WTC11 (cell line): Measurements from ENCODE around the gene TCEANC2. TPM values are rescaled to one million over a fixed set of nuclear protein-coding genes. Genes with fewer than 3 reads are reported as not detected.

ENCODE experiments used
- ATAC-seq: fragments of 200-7000 bp; cut with Tn5 transposase; 2 replicates; pipeline ENCODE4 v1.10.0; 2021; ENCODE audit warnings: mild to moderate bottlenecking, moderate library complexity
- CTCF ChIA-PET: fragments of 300-600 bp; sonication (Branson Sonifier 250); formaldehyde crosslinking; loops from one replicate; lab custom pipeline; 2021; ENCODE audit warnings: antibody characterized with exemption; lab: Charles Lee
- POLR2A ChIA-PET: fragments of 350-600 bp; sonication (Branson Sonifier 250); formaldehyde crosslinking; loops from one replicate; lab custom pipeline; 2021; ENCODE audit warnings: antibody characterized with exemption; lab: Charles Lee
- DNase-seq: peaks from one replicate; pipeline ENCODE4 v3.0.0; 2021; ENCODE audit warnings: low spot score
- H3K27ac Mint-ChIP-seq: 2 replicates; pipeline ENCODE4 v1.8.0; 2021; ENCODE audit warnings: mixed read lengths
- H3K27me3 Mint-ChIP-seq: 2 replicates; pipeline ENCODE4 v1.8.0; 2021; ENCODE audit warnings: low read depth, mild to moderate bottlenecking, moderate library complexity, mixed read lengths
- H3K36me3 Mint-ChIP-seq: 2 replicates; pipeline ENCODE4 v1.8.0; 2021; ENCODE audit warnings: mixed read lengths
- H3K4me1 Mint-ChIP-seq: 2 replicates; pipeline ENCODE4 v1.8.0; 2022; ENCODE audit warnings: mixed read lengths
- H3K4me3 Mint-ChIP-seq: 2 replicates; pipeline ENCODE4 v1.8.0; 2021; ENCODE audit warnings: mild to moderate bottlenecking, moderate library complexity, mixed read lengths
- H3K9me3 Mint-ChIP-seq: 2 replicates; pipeline ENCODE4 v1.8.0; 2021; ENCODE audit warnings: mixed read lengths
- ARID4B ChIP-seq: sonication (generic); formaldehyde crosslinking; IDR thresholded peaks from 2 replicates; pipeline ENCODE4 v1.8.0; 2023; ENCODE audit warnings: missing genetic modification reagents, mild to moderate bottlenecking, borderline replicate concordance
- ATF1 ChIP-seq: sonication (generic); formaldehyde crosslinking; IDR thresholded peaks from 2 replicates; pipeline ENCODE4 v1.8.1; 2023; ENCODE audit warnings: mild to moderate bottlenecking, moderate library complexity, missing genetic modification reagents
- ATF6 ChIP-seq: sonication (generic); formaldehyde crosslinking; IDR thresholded peaks from 2 replicates; pipeline ENCODE4 v1.8.1; 2023; ENCODE audit warnings: mild to moderate bottlenecking, missing genetic modification reagents
- ELF4 ChIP-seq: sonication (generic); formaldehyde crosslinking; IDR thresholded peaks from 2 replicates; pipeline ENCODE4 v1.8.1; 2022; ENCODE audit warnings: low read depth, mild to moderate bottlenecking, moderate library complexity, missing genetic modification reagents
- ESRRA ChIP-seq: sonication (generic); formaldehyde crosslinking; IDR thresholded peaks from 2 replicates; pipeline ENCODE4 v1.8.1; 2022; ENCODE audit warnings: mild to moderate bottlenecking, missing genetic modification reagents, borderline replicate concordance
- FOXJ3 ChIP-seq: sonication (generic); formaldehyde crosslinking; IDR thresholded peaks from 2 replicates; pipeline ENCODE4 v1.9.0; 2021; ENCODE audit warnings: missing genetic modification reagents, mild to moderate bottlenecking, borderline replicate concordance
- GRHL2 ChIP-seq: fragments of 250-450 bp; sonication (Bioruptor Pico); IDR thresholded peaks from 2 replicates; pipeline ENCODE4 v1.8.0; 2022; ENCODE audit warnings: mild to moderate bottlenecking, moderate library complexity; ENCODE audit not compliant: insufficient replicate concordance, severe bottlenecking
- JUN ChIP-seq: sonication (generic); formaldehyde crosslinking; IDR thresholded peaks from 2 replicates; pipeline ENCODE4 v1.8.0; 2023; ENCODE audit warnings: mild to moderate bottlenecking, missing genetic modification reagents
- NR3C1 ChIP-seq: sonication (generic); formaldehyde crosslinking; conservative IDR thresholded peaks from 2 replicates; pipeline ENCODE4 v1.8.1; 2023; ENCODE audit warnings: low read depth, mild to moderate bottlenecking, missing genetic modification reagents
- SMAD3 ChIP-seq: sonication (generic); formaldehyde crosslinking; IDR thresholded peaks from 2 replicates; pipeline ENCODE4 v1.8.0; 2022; ENCODE audit warnings: missing genetic modification reagents, mild to moderate bottlenecking, borderline replicate concordance
- TEAD4 ChIP-seq: sonication (generic); formaldehyde crosslinking; IDR thresholded peaks from 2 replicates; pipeline ENCODE4 v1.8.0; 2022; ENCODE audit warnings: mild to moderate bottlenecking, missing genetic modification reagents
- USF2 ChIP-seq: sonication (generic); formaldehyde crosslinking; IDR thresholded peaks from 2 replicates; pipeline ENCODE4 v1.8.1; 2023; ENCODE audit warnings: mild to moderate bottlenecking, missing genetic modification reagents, moderate library complexity
- ZNF219 ChIP-seq: sonication (generic); formaldehyde crosslinking; IDR thresholded peaks from 2 replicates; pipeline ENCODE4 v1.8.0; 2023; ENCODE audit warnings: missing genetic modification reagents, mild to moderate bottlenecking, borderline replicate concordance
- ZNF281 ChIP-seq: sonication (generic); formaldehyde crosslinking; IDR thresholded peaks from 2 replicates; pipeline ENCODE4 v1.8.0; 2023; ENCODE audit warnings: mild to moderate bottlenecking, missing genetic modification reagents
- total RNA-seq: library from RNA; stranded (reverse); gene quantifications from 3 replicates; pipeline ENCODE4 v1.2.3, GENCODE V29; 2021
- TF ChIP-seq, protein P1 (sequence below): fragments of 200-600 bp; IDR thresholded peaks from 2 replicates; pipeline ENCODE4 v1.8.0; 2022; ENCODE audit warnings: antibody characterized with exemption
- TF ChIP-seq, protein P2 (sequence below): fragments of 250-450 bp; sonication (Bioruptor Pico); IDR thresholded peaks from 2 replicates; pipeline ENCODE4 v2.1.2; 2022; ENCODE audit warnings: mild to moderate bottlenecking, moderate library complexity
- TF ChIP-seq, protein P3 (sequence below): sonication (generic); formaldehyde crosslinking; IDR thresholded peaks from 2 replicates; pipeline ENCODE4 v1.8.1; 2023; ENCODE audit warnings: mild to moderate bottlenecking, moderate library complexity, missing genetic modification reagents

The TCEANC2 gene
- total RNA-seq, 1 experiment from 2014 or later: 6.3 TPM

GRCh38 chr1:54105736-54106269 is 52.4 kb downstream of the TCEANC2 start (continued):
- TF ChIP-seq ARID4B (CRISPR knock-in tag): no peak
- no peak for TF ChIP-seq USF2 (CRISPR knock-in tag)
- TF ChIP-seq ELF4: no peak
- no peak for TF ChIP-seq ATF1 (CRISPR knock-in tag)
- no peak for TF ChIP-seq GRHL2
- no peak for TF ChIP-seq TEAD4 (CRISPR knock-in tag)

- CTCF ChIA-PET: no interaction called here
- POLR2A ChIA-PET: no interaction called here
- no peak for ATAC-seq
- H3K4me1 Mint-ChIP-seq: 0 out of 2 replicates have a peak, but pooled peaks cover 2% of the 10 kb centered on the region
- H3K27me3 Mint-ChIP-seq: no peaks in the 10 kb centered on the region
- H3K36me3 Mint-ChIP-seq: no peaks in the 10 kb centered on the region
- no peak overlapping the region for H3K4me3 Mint-ChIP-seq
- DNase-seq: no peak
- no peaks in the 10 kb centered on the region for H3K9me3 Mint-ChIP-seq
- H3K27ac Mint-ChIP-seq: no peak overlapping the region
- TF ChIP-seq ZNF281: no peak
- TF ChIP-seq, protein P1, sequence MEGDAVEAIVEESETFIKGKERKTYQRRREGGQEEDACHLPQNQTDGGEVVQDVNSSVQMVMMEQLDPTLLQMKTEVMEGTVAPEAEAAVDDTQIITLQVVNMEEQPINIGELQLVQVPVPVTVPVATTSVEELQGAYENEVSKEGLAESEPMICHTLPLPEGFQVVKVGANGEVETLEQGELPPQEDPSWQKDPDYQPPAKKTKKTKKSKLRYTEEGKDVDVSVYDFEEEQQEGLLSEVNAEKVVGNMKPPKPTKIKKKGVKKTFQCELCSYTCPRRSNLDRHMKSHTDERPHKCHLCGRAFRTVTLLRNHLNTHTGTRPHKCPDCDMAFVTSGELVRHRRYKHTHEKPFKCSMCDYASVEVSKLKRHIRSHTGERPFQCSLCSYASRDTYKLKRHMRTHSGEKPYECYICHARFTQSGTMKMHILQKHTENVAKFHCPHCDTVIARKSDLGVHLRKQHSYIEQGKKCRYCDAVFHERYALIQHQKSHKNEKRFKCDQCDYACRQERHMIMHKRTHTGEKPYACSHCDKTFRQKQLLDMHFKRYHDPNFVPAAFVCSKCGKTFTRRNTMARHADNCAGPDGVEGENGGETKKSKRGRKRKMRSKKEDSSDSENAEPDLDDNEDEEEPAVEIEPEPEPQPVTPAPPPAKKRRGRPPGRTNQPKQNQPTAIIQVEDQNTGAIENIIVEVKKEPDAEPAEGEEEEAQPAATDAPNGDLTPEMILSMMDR: no peak
- no peak for TF ChIP-seq ATF6 (CRISPR knock-in tag)
- no peak for TF ChIP-seq ZNF219 (CRISPR knock-in tag)
- TF ChIP-seq, protein P2, sequence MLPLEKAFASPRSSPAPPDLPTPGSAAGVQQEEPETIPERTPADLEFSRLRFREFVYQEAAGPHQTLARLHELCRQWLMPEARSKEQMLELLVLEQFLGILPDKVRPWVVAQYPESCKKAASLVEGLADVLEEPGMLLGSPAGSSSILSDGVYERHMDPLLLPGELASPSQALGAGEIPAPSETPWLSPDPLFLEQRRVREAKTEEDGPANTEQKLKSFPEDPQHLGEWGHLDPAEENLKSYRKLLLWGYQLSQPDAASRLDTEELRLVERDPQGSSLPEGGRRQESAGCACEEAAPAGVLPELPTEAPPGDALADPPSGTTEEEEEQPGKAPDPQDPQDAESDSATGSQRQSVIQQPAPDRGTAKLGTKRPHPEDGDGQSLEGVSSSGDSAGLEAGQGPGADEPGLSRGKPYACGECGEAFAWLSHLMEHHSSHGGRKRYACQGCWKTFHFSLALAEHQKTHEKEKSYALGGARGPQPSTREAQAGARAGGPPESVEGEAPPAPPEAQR (CRISPR knock-in tag): no peak
- TF ChIP-seq, protein P3, sequence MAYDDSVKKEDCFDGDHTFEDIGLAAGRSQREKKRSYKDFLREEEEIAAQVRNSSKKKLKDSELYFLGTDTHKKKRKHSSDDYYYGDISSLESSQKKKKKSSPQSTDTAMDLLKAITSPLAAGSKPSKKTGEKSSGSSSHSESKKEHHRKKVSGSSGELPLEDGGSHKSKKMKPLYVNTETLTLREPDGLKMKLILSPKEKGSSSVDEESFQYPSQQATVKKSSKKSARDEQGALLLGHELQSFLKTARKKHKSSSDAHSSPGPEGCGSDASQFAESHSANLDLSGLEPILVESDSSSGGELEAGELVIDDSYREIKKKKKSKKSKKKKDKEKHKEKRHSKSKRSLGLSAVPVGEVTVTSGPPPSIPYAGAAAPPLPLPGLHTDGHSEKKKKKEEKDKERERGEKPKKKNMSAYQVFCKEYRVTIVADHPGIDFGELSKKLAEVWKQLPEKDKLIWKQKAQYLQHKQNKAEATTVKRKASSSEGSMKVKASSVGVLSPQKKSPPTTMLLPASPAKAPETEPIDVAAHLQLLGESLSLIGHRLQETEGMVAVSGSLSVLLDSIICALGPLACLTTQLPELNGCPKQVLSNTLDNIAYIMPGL (CRISPR knock-in tag): no peak
- TF ChIP-seq NR3C1: no peak
- no peak for TF ChIP-seq GRHL2
- no peak for TF ChIP-seq ESRRA
- TF ChIP-seq SMAD3: no peak
- no peak for TF ChIP-seq JUN (CRISPR knock-in tag)
- no peak for TF ChIP-seq FOXJ3 (CRISPR knock-in tag)
Observed at GRCh38 chr1:54107131-54107530, 53.7 kb downstream of the TCEANC2 start.
